DND-41 (cell line): ENCODE data around the gene REV3L.

Source experiments
- ATAC-seq: fragments of 200-7000 bp; cut with Tn5 transposase; 3 replicates; pipeline ENCODE4 v1.9.1; 2021; ENCODE audit warnings: low read depth; ENCODE audit not compliant: insufficient read depth
- DNase-seq: peaks from one replicate; pipeline ENCODE4 v3.0.0-alpha.2; 2020
- H2AFZ ChIP-seq: 2 replicates; pipeline ENCODE4 v1.6.0; 2012; ENCODE audit warnings: low read depth, low read length
- H3K27ac ChIP-seq: 2 replicates; pipeline ENCODE4 v1.5.1; 2012; ENCODE audit warnings: low read length, inconsistent platforms
- H3K27me3 ChIP-seq: fragments of 200-600 bp; sonication (generic); 2 replicates; pipeline ENCODE4 v1.6.0; 2012; ENCODE audit warnings: low read length, mild to moderate bottlenecking, inconsistent platforms; ENCODE audit not compliant: insufficient read depth, poor library complexity
- H3K36me3 ChIP-seq: 2 replicates; pipeline ENCODE4 v1.5.1; 2012; ENCODE audit warnings: low read length, inconsistent platforms; ENCODE audit not compliant: insufficient read depth
- H3K4me1 ChIP-seq: 2 replicates; pipeline ENCODE4 v1.5.1; 2012; ENCODE audit warnings: mild to moderate bottlenecking, low read length; ENCODE audit not compliant: insufficient read depth
- H3K4me2 ChIP-seq: 2 replicates; pipeline ENCODE4 v1.6.0; 2012; ENCODE audit warnings: mild to moderate bottlenecking, moderate library complexity, low read length, inconsistent platforms; ENCODE audit not compliant: insufficient read depth
- H3K4me3 ChIP-seq, 2 experiments: fragments of 200-600 bp in 1 of 2; shearing (Covaris generic) in 1 of 2; 2 replicates each; pipeline ENCODE4 v1.5.1; 2012 to 2016; ENCODE audit warnings: inconsistent platforms in 2 of 2, low read length in 2 of 2, mild to moderate bottlenecking in 2 of 2, low read depth in 1 of 2, moderate library complexity in 1 of 2
- H3K79me2 ChIP-seq: 2 replicates; pipeline ENCODE4 v1.6.0; 2012; ENCODE audit warnings: low read length, inconsistent platforms; ENCODE audit not compliant: insufficient read depth
- H3K9ac ChIP-seq: 2 replicates; pipeline ENCODE4 v1.6.0; 2012; ENCODE audit warnings: low read depth, mild to moderate bottlenecking, inconsistent platforms, low read length, moderate library complexity
- H3K9me3 ChIP-seq: 2 replicates; pipeline ENCODE4 v1.5.1; 2012; ENCODE audit warnings: low read length, moderate library complexity, mild to moderate bottlenecking, inconsistent platforms; ENCODE audit not compliant: insufficient read depth, severe bottlenecking
- H4K20me1 ChIP-seq: 2 replicates; pipeline ENCODE4 v1.6.0; 2012; ENCODE audit warnings: low read length; ENCODE audit not compliant: insufficient read depth
- EZH2 ChIP-seq: IDR thresholded peaks from 3 replicates; pipeline ENCODE4 v1.6.1; 2012; ENCODE audit warnings: borderline replicate concordance, low read depth, mild to moderate bottlenecking, moderate library complexity, low read length, inconsistent platforms; ENCODE audit not compliant: severe bottlenecking
- TF ChIP-seq, protein P1 (sequence below): IDR thresholded peaks from 2 replicates; pipeline ENCODE4 v1.5.1; 2012; ENCODE audit warnings: borderline replicate concordance, low read length, moderate library complexity, mild to moderate bottlenecking; ENCODE audit not compliant: poor library complexity, severe bottlenecking; ENCODE audit errors: extremely low read depth

The REV3L gene

GRCh38 chr6:111356551-111356950, 126.5 kb downstream of the REV3L start:
- Histone ChIP-seq H3K9ac (no peak overlapping the region), H2AFZ (no peak overlapping the region), H3K27me3 (no peaks in the 10 kb centered on the region), H3K9me3 (no peaks in the 10 kb centered on the region), H3K4me1 (no peaks in the 10 kb centered on the region), H3K79me2 (no peaks in the 10 kb centered on the region), H4K20me1 (no peaks in the 10 kb centered on the region), H3K36me3 (peaks cover 67% of the 10 kb centered on the region), H3K4me3 (no peak overlapping the region), H3K27ac (no peak overlapping the region), H3K4me2 (no peak overlapping the region)
- TF ChIP-seq, protein P1, sequence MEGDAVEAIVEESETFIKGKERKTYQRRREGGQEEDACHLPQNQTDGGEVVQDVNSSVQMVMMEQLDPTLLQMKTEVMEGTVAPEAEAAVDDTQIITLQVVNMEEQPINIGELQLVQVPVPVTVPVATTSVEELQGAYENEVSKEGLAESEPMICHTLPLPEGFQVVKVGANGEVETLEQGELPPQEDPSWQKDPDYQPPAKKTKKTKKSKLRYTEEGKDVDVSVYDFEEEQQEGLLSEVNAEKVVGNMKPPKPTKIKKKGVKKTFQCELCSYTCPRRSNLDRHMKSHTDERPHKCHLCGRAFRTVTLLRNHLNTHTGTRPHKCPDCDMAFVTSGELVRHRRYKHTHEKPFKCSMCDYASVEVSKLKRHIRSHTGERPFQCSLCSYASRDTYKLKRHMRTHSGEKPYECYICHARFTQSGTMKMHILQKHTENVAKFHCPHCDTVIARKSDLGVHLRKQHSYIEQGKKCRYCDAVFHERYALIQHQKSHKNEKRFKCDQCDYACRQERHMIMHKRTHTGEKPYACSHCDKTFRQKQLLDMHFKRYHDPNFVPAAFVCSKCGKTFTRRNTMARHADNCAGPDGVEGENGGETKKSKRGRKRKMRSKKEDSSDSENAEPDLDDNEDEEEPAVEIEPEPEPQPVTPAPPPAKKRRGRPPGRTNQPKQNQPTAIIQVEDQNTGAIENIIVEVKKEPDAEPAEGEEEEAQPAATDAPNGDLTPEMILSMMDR = no peak
- TF ChIP-seq EZH2 = no peak
- DNase-seq (no peak), ATAC-seq (no peak)

- TF ChIP-seq EZH2 = no peak
- TF ChIP-seq, protein P1 = no peak
- Histone ChIP-seq H4K20me1 (no peaks in the 10 kb centered on the region), H3K36me3 (peaks cover 79% of the 10 kb centered on the region), H3K9ac (no peak overlapping the region), H3K9me3 (no peaks in the 10 kb centered on the region), H3K4me3 (no peak overlapping the region), H3K4me2 (no peak overlapping the region), H3K79me2 (no peaks in the 10 kb centered on the region), H2AFZ (no peak overlapping the region), H3K27me3 (no peaks in the 10 kb centered on the region), H3K27ac (no peak overlapping the region), H3K4me1 (no peaks in the 10 kb centered on the region)
- DNase-seq (no peak), ATAC-seq (no peak)
Observed at GRCh38 chr6:111354758-111355555, 128.1 kb downstream of the REV3L start.

DNA sequence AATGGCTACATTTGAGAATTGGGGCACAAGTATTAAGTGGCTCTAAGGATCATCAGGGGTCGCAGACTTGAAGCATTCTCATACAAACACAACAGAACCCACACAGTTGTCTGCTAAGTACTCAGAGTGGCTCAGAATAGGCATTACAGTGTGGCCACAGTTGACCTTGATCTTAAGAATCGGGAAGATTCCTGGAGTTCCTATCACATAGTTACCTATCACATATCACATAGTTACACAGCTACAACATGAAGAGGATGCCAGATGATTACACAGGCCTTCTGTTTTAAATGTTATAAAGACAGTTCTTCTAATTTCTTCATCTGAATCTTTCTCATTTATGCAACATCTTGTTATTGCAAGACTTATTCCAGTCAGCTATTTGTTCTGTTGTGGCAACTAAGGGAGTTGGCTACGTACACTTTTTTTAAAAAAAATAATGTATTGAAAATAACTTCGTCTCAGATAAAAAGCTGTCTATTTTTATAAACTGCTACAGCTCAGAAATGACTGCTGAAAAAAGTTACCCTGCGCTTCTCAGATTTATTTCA, 129.0 kb downstream of the REV3L start:
- DNase-seq (no peak), ATAC-seq (no peak)
- H3K79me2 ChIP-seq = no peaks in the 10 kb centered on the region
- TF ChIP-seq, protein P1 = no peak
- TF ChIP-seq EZH2 = no peak
- peaks cover 83% of the 10 kb centered on the region for H3K36me3 ChIP-seq
- H3K4me1 ChIP-seq = no peaks in the 10 kb centered on the region
- no peak overlapping the region for H2AFZ ChIP-seq
- no peaks in the 10 kb centered on the region for H3K27me3 ChIP-seq
- no peak overlapping the region for H3K4me3 ChIP-seq
- H3K4me2 ChIP-seq = no peak overlapping the region
- no peak overlapping the region for H3K27ac ChIP-seq
- H3K9ac ChIP-seq = no peak overlapping the region
- H3K9me3 ChIP-seq = no peaks in the 10 kb centered on the region
- H4K20me1 ChIP-seq = no peaks in the 10 kb centered on the region
